NCI-H1417 treated with DMSO at 0.1 percent for 48 hours (cell line): ENCODE data around the gene IGFBP1.
"Not testable (repeated sequence)": the region's sequence is repeated elsewhere in the genome, so short reads cannot be mapped to it uniquely, and the experiment has no call there.

ENCODE experiments used
- DNase-seq: peaks from one replicate; lab custom pipeline; 2025; lab: John Stamatoyannopoulos, UW

Gene IGFBP1

GRCh38 chr7:45888185-45888992 is at the start of gene IGFBP1:
Gene IGFBP1, plus strand, starts transcription at chr7:45888488. Its CDS starts 165 bp downstream, at chr7:45888653.
- no peak for DNase-seq

DNA sequence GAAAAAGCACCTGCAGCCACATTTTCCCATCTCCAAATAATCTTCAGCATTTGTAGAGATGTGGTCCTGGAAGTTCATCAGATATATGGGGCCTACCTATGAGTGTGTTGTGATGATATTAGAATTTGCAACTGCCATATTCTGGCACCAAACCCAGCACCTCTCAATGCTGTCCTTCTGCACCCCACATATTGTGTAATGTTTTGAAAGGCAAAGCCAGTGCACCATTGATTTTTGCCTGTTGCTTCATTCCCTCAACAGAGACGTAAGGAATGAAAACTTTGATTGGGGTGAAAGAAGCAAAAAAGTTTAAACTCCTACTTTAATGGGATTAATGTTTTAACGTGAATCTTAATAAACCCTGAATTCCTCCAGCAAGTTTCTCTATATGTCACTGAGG is 49.4 kb upstream of the IGFBP1 start:
- not testable (repeated sequence) for DNase-seq

DNA sequence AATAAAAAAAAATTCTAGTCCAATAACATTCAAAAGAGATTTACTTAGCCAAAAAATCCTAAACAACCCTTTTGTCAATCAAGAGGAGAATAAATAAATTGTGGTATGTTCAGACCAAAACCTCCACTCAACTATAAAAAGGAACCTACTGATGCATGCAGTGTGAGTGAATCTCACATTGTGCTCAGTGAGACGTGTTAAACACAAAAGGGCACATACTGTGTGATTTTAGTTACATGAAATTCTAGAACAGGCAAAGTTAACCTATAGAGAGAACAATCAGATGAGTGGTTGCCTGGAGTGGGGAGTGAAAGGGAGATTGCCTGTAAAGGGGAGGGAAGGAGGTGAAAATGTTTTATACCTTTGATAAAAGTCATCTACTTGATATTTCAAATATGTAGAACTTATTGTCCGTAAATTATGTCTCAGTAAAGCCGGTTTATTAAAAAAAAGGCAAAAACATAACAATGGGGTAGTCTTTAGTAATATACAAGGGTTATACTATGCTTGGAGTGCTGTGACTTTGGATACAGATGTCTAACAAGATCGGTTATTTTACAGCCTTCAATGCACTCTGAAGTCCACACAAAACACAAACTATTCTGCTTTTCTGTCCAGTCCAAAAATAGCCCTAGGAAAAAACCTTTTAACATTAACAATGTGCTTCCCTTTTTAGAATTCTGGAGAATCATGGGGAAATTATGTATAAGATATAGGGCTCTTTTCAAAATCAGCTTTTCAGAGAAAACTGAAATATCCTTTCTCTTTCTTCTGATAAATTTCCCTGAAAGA is 46.2 kb upstream of the IGFBP1 start:
- not testable (repeated sequence) for DNase-seq

GRCh38 chr7:45846536-45846935 is 41.8 kb upstream of the IGFBP1 start:
- not testable (repeated sequence) for DNase-seq

DNA sequence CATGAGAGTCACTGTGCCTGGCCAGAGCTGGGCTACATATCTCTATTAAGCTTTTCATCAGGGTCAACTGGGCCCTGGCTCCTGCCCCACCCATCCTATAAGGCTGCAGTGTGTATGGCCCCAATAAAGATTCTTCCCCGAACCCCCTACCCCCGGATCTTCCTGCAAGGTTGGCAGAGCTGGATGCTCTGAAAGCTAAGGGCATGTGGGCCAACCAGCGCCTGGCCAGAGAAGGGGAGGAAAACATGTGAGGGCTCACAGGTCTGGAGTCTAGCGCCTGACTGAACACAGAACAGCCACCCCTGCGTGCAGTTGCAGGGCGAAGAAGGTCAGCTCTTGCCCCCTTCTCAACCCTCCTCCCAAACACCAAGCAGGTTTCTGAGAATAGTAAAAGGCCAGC is 39.6 kb upstream of the IGFBP1 start:
- DNase-seq, result not testable (repeated sequence)

DNA sequence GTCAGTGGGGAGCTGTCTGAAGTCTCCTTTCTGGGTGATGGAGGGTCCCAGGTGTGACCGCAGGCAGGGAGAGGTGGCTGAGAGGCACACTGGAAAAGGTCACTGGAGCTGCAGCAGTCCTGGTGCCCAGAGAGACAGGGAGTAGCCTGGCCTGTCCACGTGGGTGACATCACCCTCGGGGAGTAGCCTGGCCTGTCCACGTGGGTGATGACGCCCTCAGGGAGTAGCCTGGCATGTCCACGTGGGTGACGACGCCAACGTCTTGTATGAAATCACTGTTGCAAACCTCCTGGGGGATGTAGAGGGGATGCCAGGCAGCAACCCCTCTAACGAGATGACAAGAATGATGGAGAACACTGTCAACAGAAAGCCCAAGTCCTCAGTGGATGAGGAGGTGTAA is 35.3 kb upstream of the IGFBP1 start:
- not testable (repeated sequence) for DNase-seq

- DNase-seq, result not testable (repeated sequence)
These were observed 34.8 kb upstream of the IGFBP1 start for GRCh38 chr7:45853491-45853890.

DNA sequence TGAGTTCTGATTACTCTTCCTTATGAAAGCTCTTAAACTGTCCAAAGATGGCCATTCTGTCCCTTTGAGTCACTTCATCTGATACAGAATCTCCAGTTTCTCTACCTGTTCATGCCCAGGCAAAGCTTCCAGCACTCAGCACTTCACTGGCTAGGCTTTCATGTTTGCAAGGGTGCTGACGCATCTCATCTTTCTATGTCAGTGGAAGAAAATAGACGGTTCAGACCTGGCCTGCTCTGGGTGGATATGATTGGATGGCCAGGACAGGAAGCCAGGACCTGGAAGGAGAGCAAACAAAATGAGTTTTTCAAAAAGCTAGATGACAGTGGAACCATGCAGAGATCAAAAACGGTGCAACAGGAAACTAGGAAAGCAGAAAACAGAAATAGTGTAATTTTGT is 32.6 kb upstream of the IGFBP1 start:
- DNase-seq, result not testable (repeated sequence)

DNA sequence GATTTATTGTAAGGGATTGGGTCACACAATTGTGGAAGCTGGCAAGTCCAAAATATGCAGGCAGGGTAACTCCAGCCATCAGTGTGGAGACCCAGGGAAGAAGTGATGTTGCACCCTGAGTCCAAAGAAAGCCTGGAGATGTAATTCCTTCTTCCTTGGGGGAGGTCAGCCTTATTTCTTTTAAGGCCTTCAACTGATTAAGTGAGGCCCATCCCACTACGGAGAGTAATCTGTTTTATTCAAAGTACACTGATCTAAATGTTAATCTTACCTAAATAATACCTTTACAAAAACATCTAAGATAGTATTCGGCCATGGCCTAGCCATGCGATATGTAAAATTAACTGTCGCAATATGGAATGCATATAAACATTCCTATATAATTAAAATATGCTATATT is 31.4 kb upstream of the IGFBP1 start:
- DNase-seq, result not testable (repeated sequence)

- DNase-seq, result no peak
These were observed 24.6 kb upstream of the IGFBP1 start for GRCh38 chr7:45863715-45864114.

DNA sequence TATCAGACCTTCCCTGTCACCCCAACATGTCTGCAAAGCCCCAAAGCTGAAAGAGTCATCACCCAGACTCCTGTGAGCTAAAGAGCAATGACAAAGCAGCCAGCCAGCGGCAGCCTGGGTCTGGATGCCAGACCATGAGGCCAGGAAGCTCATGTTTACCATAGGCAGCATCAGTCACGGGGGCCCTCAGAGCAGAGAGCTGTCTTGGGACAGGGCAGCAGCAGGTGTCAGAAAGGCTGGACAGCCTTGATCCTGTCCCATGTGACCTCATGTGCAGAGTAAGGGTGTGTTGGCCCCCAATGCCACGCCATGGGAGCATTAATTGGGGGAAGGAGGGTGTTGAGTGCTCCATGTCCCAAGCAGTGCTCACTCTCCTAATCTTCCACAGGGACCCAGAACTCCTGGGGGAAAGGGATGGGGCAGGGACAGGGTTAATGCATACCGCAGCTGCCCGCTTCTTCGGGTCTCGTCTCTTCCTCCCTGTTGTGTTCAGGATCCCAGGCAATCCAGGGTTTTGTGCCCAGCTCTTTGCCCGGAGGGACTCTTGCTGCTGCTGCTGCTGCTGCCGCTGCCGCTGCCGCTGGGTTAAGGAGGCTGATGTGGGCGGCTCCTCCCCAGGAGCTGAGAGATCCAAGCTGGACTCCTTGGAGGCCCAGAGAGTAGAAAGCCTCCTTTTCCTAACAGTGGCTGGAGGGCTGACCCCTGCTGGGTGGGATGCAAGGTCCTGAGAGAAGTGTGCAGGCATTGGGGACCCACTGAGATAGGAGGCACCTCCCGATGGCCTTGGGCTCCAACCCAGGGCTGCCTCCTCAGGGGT is 22.5 kb upstream of the IGFBP1 start:
- no peak for DNase-seq

- DNase-seq, result no peak
These were observed 20.8 kb upstream of the IGFBP1 start for GRCh38 chr7:45867471-45867870.

- no peak for DNase-seq
These were observed 18.9 kb upstream of the IGFBP1 start for GRCh38 chr7:45869426-45869825.

GRCh38 chr7:45872116-45873034 is 15.9 kb upstream of the IGFBP1 start:
- no peak for DNase-seq

GRCh38 chr7:45873035-45873354 is 15.3 kb upstream of the IGFBP1 start, which contains the start of gene CCDC201:
Gene CCDC201, minus strand, starts transcription at chr7:45873082. Its CDS starts 75 bp downstream, at chr7:45873007.
- no peak for DNase-seq

DNA sequence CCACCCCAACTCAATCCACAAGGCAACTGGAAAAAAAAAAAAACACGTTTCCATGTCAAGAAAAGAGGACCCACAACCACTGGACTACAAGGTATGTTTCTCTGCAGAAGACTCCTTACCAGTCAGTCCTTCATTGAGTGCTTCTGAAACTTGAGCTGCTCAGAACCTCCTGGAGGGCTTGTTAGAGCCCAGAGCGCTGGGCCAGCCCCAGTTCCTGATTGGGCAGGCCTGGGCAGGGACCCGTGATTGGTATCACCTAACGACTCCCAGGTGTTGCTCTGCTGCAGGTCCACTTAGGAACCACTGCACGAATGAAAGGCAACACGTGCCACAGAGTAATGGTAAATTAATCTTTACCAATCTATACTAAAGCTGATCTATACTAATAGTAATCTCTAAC is 14.9 kb upstream of the IGFBP1 start:
- DNase-seq, result no peak

DNA sequence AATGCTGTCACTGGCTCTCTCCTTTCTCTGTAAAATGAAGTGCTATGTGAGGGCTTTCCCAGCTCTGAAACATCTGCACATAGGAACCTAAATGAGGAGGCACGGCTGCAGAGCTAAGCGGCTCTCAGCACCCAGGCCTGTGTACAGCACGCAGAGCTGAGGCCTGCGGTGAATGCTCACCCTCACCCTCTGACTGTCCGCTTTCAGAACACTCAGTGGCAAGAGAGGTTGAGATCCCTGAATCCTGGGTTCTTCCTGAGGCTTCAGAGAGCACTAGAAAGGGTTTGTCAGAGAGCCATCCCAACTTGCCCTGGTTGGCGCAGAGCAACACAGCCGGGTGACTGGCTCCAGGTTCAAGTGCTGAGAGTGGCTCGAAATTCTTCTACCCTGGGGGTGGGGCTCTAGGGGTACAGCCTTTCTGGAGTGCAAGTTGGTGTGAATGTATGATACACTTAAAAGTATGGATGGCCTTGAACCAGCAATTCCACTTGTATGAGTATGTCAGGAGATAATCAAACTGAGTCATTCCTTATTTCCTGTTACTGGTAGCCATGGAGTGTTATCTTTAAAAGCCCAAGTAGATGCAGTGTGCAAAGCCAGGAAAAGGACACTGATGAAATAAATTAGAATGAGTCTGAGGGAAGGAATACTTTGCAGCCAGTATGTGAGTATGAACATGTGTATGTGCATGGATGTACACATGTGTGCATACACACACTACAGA is 13.7 kb upstream of the IGFBP1 start:
- no peak for DNase-seq

DNA sequence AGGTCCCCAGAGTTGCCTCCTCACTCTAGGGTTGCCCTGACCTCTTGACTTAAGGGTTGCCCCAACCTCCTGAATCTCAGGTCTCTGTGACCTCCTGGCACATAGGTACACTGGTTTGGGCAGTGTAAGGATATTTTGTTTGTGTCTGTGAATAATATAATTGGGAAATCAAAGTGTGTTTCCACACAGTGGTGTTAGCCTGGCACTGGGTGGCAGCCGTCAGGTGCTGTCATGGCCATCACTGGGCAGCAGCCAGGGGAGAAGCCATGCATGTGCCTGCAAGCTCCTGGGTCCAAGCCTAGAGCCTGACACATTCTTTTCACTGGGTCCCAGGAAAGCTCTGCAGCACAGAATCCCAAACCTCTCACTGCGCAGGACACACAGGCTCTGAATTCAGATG is 11.8 kb upstream of the IGFBP1 start:
- no peak for DNase-seq

DNA sequence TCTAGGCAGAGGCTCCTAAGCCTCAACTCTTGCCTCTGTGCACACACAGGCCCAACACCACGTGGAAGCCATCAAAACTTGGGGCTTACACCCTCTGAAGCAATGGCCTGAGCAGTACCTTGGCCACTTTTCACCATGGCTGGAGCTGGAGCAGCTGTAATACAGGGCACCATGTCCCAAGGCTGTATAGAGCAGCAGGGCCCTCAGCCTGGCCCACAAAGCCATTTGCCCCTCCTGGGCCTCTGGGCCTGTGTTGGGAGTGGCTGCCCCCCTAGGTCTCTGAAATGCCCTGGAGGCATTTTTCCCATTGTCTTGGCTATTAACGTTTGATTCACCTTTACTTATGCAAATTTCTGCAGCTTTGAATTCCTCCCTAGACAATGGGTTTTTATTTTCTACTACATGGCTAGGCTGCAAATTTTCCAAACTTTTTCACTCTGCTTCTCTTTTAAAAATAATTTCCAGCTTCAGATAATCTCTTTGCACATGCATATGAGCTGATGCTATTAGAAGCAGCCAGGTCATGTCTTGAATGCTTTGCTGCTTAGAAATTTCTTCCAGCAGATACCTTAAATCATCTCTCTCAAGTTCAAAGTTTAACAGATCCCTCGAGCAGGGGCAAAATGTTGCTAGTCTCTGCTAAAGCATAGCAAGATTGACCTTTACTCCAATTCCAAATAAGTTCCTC is 9.7 kb upstream of the IGFBP1 start:
- DNase-seq, result no peak

- DNase-seq, result no peak
These were observed 7.8 kb upstream of the IGFBP1 start for GRCh38 chr7:45880433-45880860.
